Tracheal epithelial cell (primary cell): ENCODE results near the gene SEL1L3. TPM values are rescaled to one million over a fixed set of nuclear protein-coding genes. Genes with fewer than 3 reads are reported as not detected.

Experiments
- total RNA-seq: library from RNA; depleted of rRNA; stranded (reverse); fragments of >200 nt; gene quantifications from 2 replicates; pipeline ENCODE4 v1.2.1, GENCODE V29; 2014

The SEL1L3 gene
- 106 and 155 TPM in 2 replicates for total RNA-seq

DNA sequence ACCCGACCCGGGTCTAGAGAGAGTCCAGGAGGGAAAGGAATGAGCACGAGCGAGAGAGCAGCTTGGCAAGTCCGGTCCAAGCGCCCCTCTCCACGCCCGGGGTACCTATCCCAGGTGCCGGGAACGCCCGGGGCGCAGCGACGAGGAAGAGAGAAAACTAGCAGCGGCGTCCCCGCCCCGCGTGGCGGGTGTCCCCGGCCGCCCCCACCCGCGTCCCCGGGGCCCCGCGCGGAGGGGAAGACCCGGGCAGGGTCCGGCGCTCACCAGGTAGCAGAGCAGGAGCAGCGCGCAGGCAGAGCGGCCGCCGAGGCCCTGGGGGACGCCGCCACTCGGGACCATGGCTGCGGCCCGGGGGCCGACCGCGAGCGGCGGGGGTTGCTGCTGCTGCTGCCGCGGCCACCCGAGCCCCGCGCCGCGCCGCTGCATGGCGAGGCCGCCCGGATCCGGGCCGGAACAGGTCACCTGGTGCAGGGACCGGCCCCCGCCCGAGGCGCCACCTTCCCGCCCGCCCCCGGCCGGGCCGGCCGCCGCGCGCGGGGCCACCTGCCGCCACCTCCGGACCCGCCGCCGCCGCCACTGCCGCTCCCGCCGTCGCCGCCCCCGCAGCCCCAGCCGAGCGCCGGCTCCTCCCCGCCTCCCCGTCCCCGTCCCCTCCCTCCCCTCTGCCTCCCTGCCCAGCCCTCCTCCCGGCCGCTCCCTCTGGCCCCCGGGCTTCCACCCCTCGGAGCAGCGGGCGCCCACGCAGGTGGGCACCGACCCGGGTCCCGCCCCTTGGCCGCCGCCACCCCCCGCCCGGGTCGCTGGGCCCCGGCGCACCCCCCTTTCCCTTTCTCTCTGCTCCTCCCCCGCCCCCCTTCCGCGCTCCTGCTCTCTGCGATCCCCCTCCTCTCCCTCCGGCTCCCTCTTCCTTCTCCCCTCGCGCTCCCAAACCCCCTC, at the start of gene SEL1L3:
Gene SEL1L3, minus strand, starts transcription at position 578 of the 936 bp plus-strand sequence. Its CDS starts 152 bp downstream, at position 426.

Other genes starting within 250 kb of the SEL1L3 start
- 0.21 and 3.6 TPM in 2 replicates for gene SLC34A2, start 207.1 kb downstream of the SEL1L3 start, total RNA-seq
- 26.5 and 52.6 TPM in 2 replicates for gene SMIM20, start 51.2 kb upstream of the SEL1L3 start, total RNA-seq